ENCODE results near the gene GBF1.
A peak's percentile ranks its signal among the peaks of the same experiment; 100 is the strongest.

GBF1 gene

GRCh38 chr10:102230861-102231356 lies 14.4 kb upstream of the GBF1 start:
- H2AFZ ChIP-seq (ENCODE audit: low read depth, low read length), result no peak overlapping the region
- H3K79me2 ChIP-seq (ENCODE audit: low read length), result no peaks in the 10 kb centered on the region
- no peak overlapping the region for H3K4me2 ChIP-seq (ENCODE audit: low read length)
- no peaks in the 10 kb centered on the region for H3K36me3 ChIP-seq (replicated peaks; ENCODE audit: low read depth, low read length)
- H3K27me3 ChIP-seq (ENCODE audit: low read depth, low read length), result peaks cover 6% of the 10 kb centered on the region; the same call in 1 of the 2 replicates
- TF ChIP-seq EZH2phosphoT487 (IDR thresholded peaks at IDR 0.05; ENCODE audit: low read depth) (no peak), CTCF (IDR thresholded peaks at IDR 0.05; ENCODE audit: low read depth, low read length) (no peak)
- H3K9ac ChIP-seq (ENCODE audit: low read length), result no peak overlapping the region
- no peaks in the 10 kb centered on the region for H4K20me1 ChIP-seq (ENCODE audit: insufficient read depth, low read length)
- no peak overlapping the region for H3K27ac ChIP-seq (ENCODE audit: low read length)
- no peaks in the 10 kb centered on the region; the same call in 1 of the 2 replicates for H3K4me1 ChIP-seq (ENCODE audit: low read length)
- no peaks in the 10 kb centered on the region for H3K9me3 ChIP-seq (ENCODE audit: insufficient read depth, low read length)
- H3K4me3 ChIP-seq (ENCODE audit: low read length), result no peak overlapping the region

DNA sequence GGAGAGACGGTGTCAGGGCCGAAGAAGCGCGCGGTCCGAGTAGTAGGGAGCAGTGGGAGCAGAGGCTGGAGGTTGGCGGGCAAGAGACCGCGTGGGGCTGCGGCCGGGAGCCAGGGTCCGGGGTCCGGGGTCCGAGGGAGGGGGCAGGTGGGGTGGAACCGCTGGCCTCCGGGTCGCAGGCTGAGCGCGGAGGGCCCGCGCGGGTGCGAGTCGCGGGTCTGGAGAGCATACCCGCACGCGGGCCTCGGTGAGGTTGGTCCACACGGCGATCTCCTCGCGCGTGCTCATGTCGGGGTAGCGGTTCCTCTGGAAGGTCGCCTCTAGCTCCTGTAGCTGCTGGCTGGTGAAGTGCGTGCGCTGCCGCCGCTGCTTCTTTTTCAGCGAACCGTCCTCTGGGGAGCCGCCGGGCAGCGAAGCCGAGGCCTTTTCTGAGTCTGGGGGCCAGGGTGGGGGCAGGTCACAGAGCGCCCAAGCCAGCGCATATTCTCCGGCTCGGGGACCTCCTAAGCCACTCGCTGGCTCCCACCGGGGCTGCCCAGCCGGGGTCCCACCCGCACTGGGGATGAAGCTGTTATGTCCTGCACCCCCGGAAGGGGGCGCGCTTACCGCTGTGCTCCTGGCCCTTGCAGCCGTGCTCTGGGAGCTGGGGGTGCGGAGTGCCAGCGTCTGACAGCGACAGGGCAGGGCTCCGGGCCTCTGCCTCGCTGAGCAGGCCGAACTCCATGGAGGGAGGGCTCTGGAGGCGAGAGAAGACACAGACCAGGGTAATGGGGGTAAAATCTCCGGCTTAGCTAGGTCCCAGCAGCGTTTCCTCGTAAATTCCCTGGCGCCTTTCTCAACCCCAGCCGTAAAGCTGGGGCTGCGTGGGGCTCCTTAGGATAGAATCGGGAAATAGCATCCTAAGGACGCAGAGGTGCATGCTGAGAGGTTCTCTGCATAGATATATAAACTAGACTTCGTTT lies 13.7 kb upstream of the GBF1 start:
- H3K4me1 ChIP-seq (ENCODE audit: low read length), result no peaks in the 10 kb centered on the region; the same call in 1 of the 2 replicates
- TF ChIP-seq CTCF (IDR thresholded peaks at IDR 0.05; ENCODE audit: low read depth, low read length), result peak; percentile 17; the same call in 1 of the 2 replicates
- TF ChIP-seq EZH2phosphoT487 (IDR thresholded peaks at IDR 0.05; ENCODE audit: low read depth), result no peak
- H3K27me3 ChIP-seq (ENCODE audit: low read depth, low read length), result peaks cover 6% of the 10 kb centered on the region; the same call in 1 of the 2 replicates
- H3K36me3 ChIP-seq (replicated peaks; ENCODE audit: low read depth, low read length), result no peaks in the 10 kb centered on the region
- H2AFZ ChIP-seq (ENCODE audit: low read depth, low read length), result no peak overlapping the region
- H3K27ac ChIP-seq (ENCODE audit: low read length), result no peak overlapping the region
- H3K4me3 ChIP-seq (ENCODE audit: low read length), result no peak overlapping the region
- H3K9ac ChIP-seq (ENCODE audit: low read length), result no peak overlapping the region
- no peaks in the 10 kb centered on the region for H3K79me2 ChIP-seq (ENCODE audit: low read length)
- H3K4me2 ChIP-seq (ENCODE audit: low read length), result no peak overlapping the region
- no peaks in the 10 kb centered on the region for H4K20me1 ChIP-seq (ENCODE audit: insufficient read depth, low read length)
- H3K9me3 ChIP-seq (ENCODE audit: insufficient read depth, low read length), result no peaks in the 10 kb centered on the region

GRCh38 chr10:102233997-102234396 lies 11.3 kb upstream of the GBF1 start:
- H3K9ac ChIP-seq (ENCODE audit: low read length), result no peak overlapping the region
- H3K36me3 ChIP-seq (replicated peaks; ENCODE audit: low read depth, low read length), result no peaks in the 10 kb centered on the region
- no peaks in the 10 kb centered on the region for H3K79me2 ChIP-seq (ENCODE audit: low read length)
- no peaks in the 10 kb centered on the region for H3K9me3 ChIP-seq (ENCODE audit: insufficient read depth, low read length)
- H3K4me3 ChIP-seq (ENCODE audit: low read length), result no peak overlapping the region
- no peaks in the 10 kb centered on the region for H3K27me3 ChIP-seq (ENCODE audit: low read depth, low read length)
- H3K4me2 ChIP-seq (ENCODE audit: low read length), result no peak overlapping the region
- no peak overlapping the region for H2AFZ ChIP-seq (ENCODE audit: low read depth, low read length)
- no peaks in the 10 kb centered on the region; the same call in 1 of the 2 replicates for H3K4me1 ChIP-seq (ENCODE audit: low read length)
- H3K27ac ChIP-seq (ENCODE audit: low read length), result no peak overlapping the region
- no peak for TF ChIP-seq EZH2phosphoT487 (IDR thresholded peaks at IDR 0.05; ENCODE audit: low read depth)
- no peaks in the 10 kb centered on the region for H4K20me1 ChIP-seq (ENCODE audit: insufficient read depth, low read length)

GRCh38 chr10:102234888-102235597 lies 10.3 kb upstream of the GBF1 start:
- Histone ChIP-seq H3K79me2 (ENCODE audit: low read length) (no peaks in the 10 kb centered on the region), H3K27ac (ENCODE audit: low read length) (no peak overlapping the region), H3K4me3 (ENCODE audit: low read length) (no peak overlapping the region), H3K4me1 (ENCODE audit: low read length) (no peaks in the 10 kb centered on the region; the same call in 1 of the 2 replicates), H3K9me3 (ENCODE audit: insufficient read depth, low read length) (no peaks in the 10 kb centered on the region), H3K9ac (ENCODE audit: low read length) (no peak overlapping the region), H2AFZ (ENCODE audit: low read depth, low read length) (no peak overlapping the region), H4K20me1 (ENCODE audit: insufficient read depth, low read length) (no peaks in the 10 kb centered on the region), H3K4me2 (ENCODE audit: low read length) (no peak overlapping the region), H3K36me3 (replicated peaks; ENCODE audit: low read depth, low read length) (no peaks in the 10 kb centered on the region), H3K27me3 (ENCODE audit: low read depth, low read length) (no peaks in the 10 kb centered on the region)
- TF ChIP-seq EZH2phosphoT487 (IDR thresholded peaks at IDR 0.05; ENCODE audit: low read depth), result no peak
- TF ChIP-seq CTCF (IDR thresholded peaks at IDR 0.05; ENCODE audit: low read depth, low read length), result no peak
